H1 (cell line): ENCODE data around the gene FZD8. TPM values are rescaled to one million over a fixed set of nuclear protein-coding genes. Genes with fewer than 3 reads are reported as not detected.

ENCODE experiments used
- BACH1 ChIP-seq: IDR thresholded peaks from 2 replicates; pipeline ENCODE4 v1.6.1; 2012; ENCODE audit warnings: low read length, improper control_type of control experiment
- BRCA1 ChIP-seq: IDR thresholded peaks from 2 replicates; pipeline ENCODE4 v1.6.1; 2012; ENCODE audit warnings: low read depth, low read length, improper control_type of control experiment
- CEBPB ChIP-seq: IDR thresholded peaks from 2 replicates; pipeline ENCODE4 v1.6.1; 2012; ENCODE audit warnings: low read depth, low read length
- CTBP2 ChIP-seq: IDR thresholded peaks from 2 replicates; pipeline ENCODE4 v1.7.0; 2011; ENCODE audit warnings: borderline replicate concordance, mild to moderate bottlenecking, moderate library complexity, mixed read lengths, low read length; ENCODE audit not compliant: insufficient read depth, insufficient read length
- EZH2 ChIP-seq: fragments of 200-600 bp; sonication (generic); IDR thresholded peaks from 2 replicates; pipeline ENCODE4 v1.7.1; 2012; ENCODE audit warnings: low read depth, mild to moderate bottlenecking, moderate library complexity, low read length, inconsistent platforms; ENCODE audit not compliant: severe bottlenecking
- FOSL1 ChIP-seq: IDR thresholded peaks from 2 replicates; pipeline ENCODE4 v1.6.1; 2011; ENCODE audit warnings: mild to moderate bottlenecking, low read depth, low read length, moderate library complexity; ENCODE audit not compliant: insufficient read depth
- GTF2F1 ChIP-seq: IDR thresholded peaks from 2 replicates; pipeline ENCODE4 v1.6.1; 2012; ENCODE audit warnings: low read depth, low read length, improper control_type of control experiment, borderline replicate concordance
- HDAC2 ChIP-seq, 2 experiments: fragments of 300-600 bp in 1 of 2; sonication (generic) in 1 of 2; IDR thresholded peaks; 2 replicates each; pipeline ENCODE4 v1.6.1; 2011 to 2012; ENCODE audit warnings: low read depth in 2 of 2, low read length in 2 of 2, mild to moderate bottlenecking in 2 of 2, moderate library complexity in 2 of 2, borderline replicate concordance in 1 of 2, inconsistent platforms in 1 of 2
- HDAC6 ChIP-seq: IDR thresholded peaks from one replicate; pipeline ENCODE4 v1.7.1; 2012; ENCODE audit warnings: low read depth, mild to moderate bottlenecking, inconsistent platforms, low read length, moderate library complexity
- KDM4A ChIP-seq: IDR thresholded peaks from one replicate; pipeline ENCODE4 v1.7.1; 2012; ENCODE audit warnings: low read depth, mild to moderate bottlenecking, moderate library complexity, low read length, inconsistent platforms; ENCODE audit not compliant: severe bottlenecking
- KDM5A ChIP-seq: fragments of 200-600 bp; IDR thresholded peaks from 2 replicates; pipeline ENCODE4 v1.7.1; 2012; ENCODE audit warnings: mild to moderate bottlenecking, low read length, inconsistent platforms, mixed read lengths
- POLR2A ChIP-seq, 2 experiments: IDR thresholded peaks; 1 replicate in 1 of 2; 2 replicates in 1 of 2; pipeline ENCODE4 v1.6.1; 2011; ENCODE audit warnings: low read depth in 2 of 2, low read length in 2 of 2, mild to moderate bottlenecking in 2 of 2; ENCODE audit errors: control extremely low read depth in 1 of 2
- POLR2AphosphoS5 ChIP-seq: IDR thresholded peaks from 2 replicates; pipeline ENCODE4 v1.6.1; 2011; ENCODE audit warnings: low read depth, low read length
- RAD21 ChIP-seq, 2 experiments: IDR thresholded peaks in 1 of 2; conservative IDR thresholded peaks in 1 of 2; 2 replicates each; pipeline ENCODE4 v1.6.1; 2011; ENCODE audit warnings: low read depth in 2 of 2, low read length in 2 of 2, improper control_type of control experiment in 1 of 2, inconsistent platforms in 1 of 2, mild to moderate bottlenecking in 1 of 2, moderate library complexity in 1 of 2
- RFX5 ChIP-seq: IDR thresholded peaks from 2 replicates; pipeline ENCODE4 v1.6.1; 2011; ENCODE audit warnings: low read depth, low read length, improper control_type of control experiment, borderline replicate concordance
- RNF2 ChIP-seq: fragments of 200-900, 300-1000 bp; sonication (generic); IDR thresholded peaks from 2 replicates; pipeline ENCODE4 v1.7.1; 2016; ENCODE audit warnings: borderline replicate concordance, low read depth, mild to moderate bottlenecking, antibody characterized with exemption, low read length; ENCODE audit not compliant: poor library complexity, severe bottlenecking; ENCODE audit errors: missing control alignments
- SIN3A ChIP-seq, 2 experiments: IDR thresholded peaks in 1 of 2; conservative IDR thresholded peaks in 1 of 2; 2 replicates each; pipeline ENCODE4 v1.6.1; 2011 to 2012; ENCODE audit warnings: low read length in 2 of 2, improper control_type of control experiment in 1 of 2, low read depth in 1 of 2, mild to moderate bottlenecking in 1 of 2
- SIRT6 ChIP-seq: IDR thresholded peaks from one replicate; pipeline ENCODE4 v1.7.1; 2012; ENCODE audit warnings: low read length, inconsistent platforms
- SP1 ChIP-seq: IDR thresholded peaks from 2 replicates; pipeline ENCODE4 v1.6.1; 2011; ENCODE audit warnings: low read depth, low read length
- TEAD4 ChIP-seq: IDR thresholded peaks from 2 replicates; pipeline ENCODE4 v1.6.1; 2012; ENCODE audit warnings: low read depth, low read length, inconsistent platforms, mixed read lengths
- polyA plus RNA-seq, 7 experiments: library from polyadenylated mRNA; depleted of rRNA in 3 of 7; stranded (reverse) in 5 of 7; unstranded in 2 of 7; fragments of >200 nt in 5 of 7; fragments of 200-250 nt in 2 of 7; gene quantifications; 1 replicate in 5 of 7; 2 replicates in 1 of 7; 4 replicates in 1 of 7; pipeline versions ENCODE4 v1.2.1 to v1.2.3, GENCODE V29; 2011 to 2013; ENCODE audit warnings: missing spikeins in 2 of 7, mixed read lengths in 2 of 7
- total RNA-seq: library from RNA; stranded (reverse); fragmentation: NEBNext Ultra II Directional; extraction: Animal tissue kit (Norgen Biotek cat#: 25700); gene quantifications from 2 replicates; pipeline ENCODE4 v1.2.1, GENCODE V29; 2021
- TF ChIP-seq, protein P1 (sequence below): IDR thresholded peaks from 2 replicates; pipeline ENCODE4 v1.6.1; 2012; ENCODE audit warnings: inconsistent platforms
- TF ChIP-seq, protein P2 (sequence below): IDR thresholded peaks from 2 replicates; pipeline ENCODE4 v1.6.1; 2011; ENCODE audit warnings: low read length, improper control_type of control experiment

The FZD8 gene
- total and polyA plus RNA-seq, 2 of the 8 experiments (the other 6 are each of a cell fraction or from before 2014, with no cell fraction given): 4.8 to 7.1 TPM

DNA sequence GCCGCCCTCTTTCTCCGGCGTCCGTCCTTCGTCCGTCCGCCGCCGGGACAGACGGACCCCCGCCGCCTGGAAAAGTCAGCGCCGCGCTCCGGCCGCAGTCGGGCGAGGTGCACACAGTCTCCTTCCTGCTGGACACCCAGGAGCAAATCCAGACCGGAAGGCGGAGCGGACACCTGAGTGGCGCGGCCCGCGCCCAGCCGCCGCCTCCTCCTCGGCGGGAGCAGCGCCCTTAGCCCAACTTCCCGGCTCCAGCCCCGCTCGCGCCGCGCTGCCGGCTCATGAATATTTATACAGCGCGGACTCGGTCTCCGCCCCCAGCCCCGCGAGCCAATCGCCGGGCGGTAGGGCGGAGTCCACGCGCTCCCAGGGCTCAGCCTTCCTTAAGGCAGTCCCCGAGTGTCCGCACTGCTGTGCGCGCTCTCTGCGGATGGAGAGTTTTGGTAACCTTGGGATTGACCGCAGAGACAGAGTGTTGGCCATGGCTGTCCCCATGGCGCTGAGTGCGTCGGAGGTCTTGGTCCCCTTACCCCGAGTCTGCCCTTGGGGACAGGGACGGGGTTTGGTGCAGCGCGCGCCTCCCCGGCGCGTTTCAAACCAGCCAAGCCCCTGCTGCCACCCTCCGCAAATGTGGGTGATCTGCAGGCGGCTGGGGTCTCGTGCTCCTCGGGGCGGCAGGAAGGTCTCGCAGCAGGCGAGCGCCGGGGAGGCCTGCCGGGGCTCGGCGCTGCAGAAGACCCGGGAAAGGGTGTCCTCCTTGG is at the start of gene FZD8 (continued):
- TF ChIP-seq CTBP2: peak; percentile 58
- no peak for TF ChIP-seq SIN3A (conservative IDR thresholded peaks at IDR 0.05 in 1 of 2, IDR thresholded peaks at IDR 0.05 in 1 of 2; ENCODE audit: low read depth in 1 of 2, low read length in 2 of 2)
- TF ChIP-seq RFX5: no peak
- peak; percentile 49; the same call in 1 of the 2 replicates for TF ChIP-seq BACH1
- no peak for TF ChIP-seq GTF2F1
- TF ChIP-seq SIRT6: no peak
- no peak for TF ChIP-seq BRCA1
- no peak for TF ChIP-seq KDM5A
- no peak for TF ChIP-seq RNF2
- 0 out of 2 replicates have a peak, but pooled peaks have one; percentile 58 for TF ChIP-seq POLR2AphosphoS5
- no peak for TF ChIP-seq FOSL1
- TF ChIP-seq SP1: peak; percentile 43; the same call in 1 of the 2 replicates
- no peak for TF ChIP-seq TEAD4
- TF ChIP-seq KDM4A: peak; percentile 31
- TF ChIP-seq, protein P1, sequence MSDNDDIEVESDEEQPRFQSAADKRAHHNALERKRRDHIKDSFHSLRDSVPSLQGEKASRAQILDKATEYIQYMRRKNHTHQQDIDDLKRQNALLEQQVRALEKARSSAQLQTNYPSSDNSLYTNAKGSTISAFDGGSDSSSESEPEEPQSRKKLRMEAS: peak; percentile 37; the same call in 1 of the 2 replicates
- peak in 1 of 2 experiments; percentile 55; a peak in 1 of 4 replicates for TF ChIP-seq HDAC2 (IDR thresholded peaks at IDR 0.05; ENCODE audit: borderline replicate concordance in 1 of 2, low read depth in 2 of 2, low read length in 2 of 2)
- TF ChIP-seq POLR2A (IDR thresholded peaks at IDR 0.05; ENCODE audit: control extremely low read depth in 1 of 2, low read depth in 2 of 2, low read length in 2 of 2): peak in 1 of 2 experiments; percentile 82; a peak in 2 of 3 replicates
- TF ChIP-seq RAD21 (IDR thresholded peaks at IDR 0.05 in 1 of 2, conservative IDR thresholded peaks at IDR 0.05 in 1 of 2; ENCODE audit: low read depth in 2 of 2, low read length in 2 of 2): no peak; a peak in 2 of 4 replicates
- no peak for TF ChIP-seq CEBPB
- no peak for TF ChIP-seq EZH2
- TF ChIP-seq HDAC6: no peak
- TF ChIP-seq, protein P2, sequence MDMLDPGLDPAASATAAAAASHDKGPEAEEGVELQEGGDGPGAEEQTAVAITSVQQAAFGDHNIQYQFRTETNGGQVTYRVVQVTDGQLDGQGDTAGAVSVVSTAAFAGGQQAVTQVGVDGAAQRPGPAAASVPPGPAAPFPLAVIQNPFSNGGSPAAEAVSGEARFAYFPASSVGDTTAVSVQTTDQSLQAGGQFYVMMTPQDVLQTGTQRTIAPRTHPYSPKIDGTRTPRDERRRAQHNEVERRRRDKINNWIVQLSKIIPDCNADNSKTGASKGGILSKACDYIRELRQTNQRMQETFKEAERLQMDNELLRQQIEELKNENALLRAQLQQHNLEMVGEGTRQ: no peak
